Heart right ventricle (tissue), 16 donors: Measurements from ENCODE around the gene GNAI1. TPM values are rescaled to one million over a fixed set of nuclear protein-coding genes. Genes with fewer than 3 reads are reported as not detected.

ENCODE experiments used
- ATAC-seq, 8 donors: fragments of 200-7000 bp; cut with Tn5 transposase; one replicate each; pipeline ENCODE4 v1.9.1; 2020; ENCODE audit warnings: mild to moderate bottlenecking in 8 of 8, moderate library complexity in 8 of 8, moderate number of reproducible peaks in 1 of 8
- DNase-seq, 2 donors: peaks; one replicate each; pipeline ENCODE4 v3.0.0-alpha.2; 2020
- H3K27ac ChIP-seq, 10 donors: fragments of 200-600 bp; sonication (generic) in 2 of 10; one replicate each; pipeline versions ENCODE4 v1.5.0 to v1.8.0; 2020 to 2022; ENCODE audit warnings: mild to moderate bottlenecking in 3 of 10
- H3K27me3 ChIP-seq, 7 donors: fragments of 200-600 bp; one replicate each; pipeline ENCODE4 v1.8.0; 2021 to 2022; ENCODE audit warnings: mild to moderate bottlenecking in 2 of 7
- H3K36me3 ChIP-seq, 9 donors: fragments of 200-600 bp; sonication (generic) in 1 of 9; one replicate each; pipeline versions ENCODE4 v1.5.0 to v1.8.0; 2020 to 2022; ENCODE audit warnings: mild to moderate bottlenecking in 2 of 9
- H3K4me1 ChIP-seq, 9 donors: fragments of 200-600 bp; sonication (generic) in 1 of 9; one replicate each; pipeline versions ENCODE4 v1.5.0 to v1.8.0; 2020 to 2022; ENCODE audit warnings: mild to moderate bottlenecking in 4 of 9
- H3K4me3 ChIP-seq, 10 donors: fragments of 200-600 bp; sonication (generic) in 2 of 10; one replicate each; pipeline versions ENCODE4 v1.5.0 to v1.8.0; 2020 to 2022; ENCODE audit warnings: mild to moderate bottlenecking in 7 of 10, moderate library complexity in 2 of 10
- H3K9me3 ChIP-seq, 11 donors: fragments of 200-600 bp in 10 of 11; sonication (generic) in 2 of 11; one replicate each; pipeline versions ENCODE4 v1.5.0 to v1.8.0; 2013 to 2022; ENCODE audit warnings: mild to moderate bottlenecking in 2 of 11, control low read depth in 1 of 11, moderate library complexity in 1 of 11
- WGBS, 2 donors: extraction: QIAGEN DNeasy Blood & Tissue Kit; methylation state at CpG; one replicate each; pipeline ENCODE4 v1.1.7; 2013; ENCODE audit warnings: inconsistent platforms in 1 of 2; 5-methylcytosine and 5-hydroxymethylcytosine counted together
- intact Hi-C, 10 donors: fragments of 100-400 bp; cut with DNase I; formaldehyde crosslinking; loops; one replicate each; pipeline versions ENCODE4 v1.11.1 to v1.14.2; 2022
- polyA plus RNA-seq, 2 donors: library from polyadenylated mRNA; stranded (reverse); fragments of 200-250 nt; gene quantifications; one replicate each; pipeline ENCODE4 v1.2.3, GENCODE V29; 2013
- total RNA-seq, 10 donors: library from RNA; stranded (reverse); fragmentation: NEBNext Ultra II Directional in 3 of 10; extraction: Animal tissue kit (Norgen Biotek cat#: 25700) in 3 of 10; gene quantifications; one replicate each; pipeline versions ENCODE4 v1.2.1 to v1.2.4, GENCODE V29; 2021 to 2023
- TF ChIP-seq, protein P1 (sequence below), 9 donors: fragments of 200-600 bp; sonication (generic) in 2 of 9; IDR thresholded peaks; one replicate each; pipeline versions ENCODE4 v1.5.0 to v1.8.0; 2021 to 2022; ENCODE audit warnings: antibody characterized with exemption in 9 of 9, mild to moderate bottlenecking in 5 of 9, moderate library complexity in 1 of 9
- donor health status: Arrhythmogenic right ventricular cardiomyopathy.
- donor health status: ischemic (EF 13 %, LVEDD 7.1; RV severe dilation, severe dysfunction).
- donor health status: healthy with polysubstance abuse.
- donor health status: DM: no; HTN: yes; CAD: no.
- donor health status: DM: no; HTN: no; CAD: no.
- donor health status: ischemic (EF 25% LVEDD 6.9; RV normal size, moderate dysfunction).
- donor health status: ischemic (EF 25% LVEDD 5.7; RV mildly dilated, moderate dysfunction).
- donor health status: healthy.
- donor health status: DM: yes; HTN: yes; CAD: no.
- donor health status: Ischemic cardiomyopathy.
- donor health status: ischemic (EF 35%, LVEDD 5.7; RV mildly dilated, moderate dysfunction).
- donor health status: nonischemic (EF 11% LVEDD 7.7; RV severe dilation, severe dysfunction).
- donor health status: DM: yes; HTN: yes; CAD: no.
- donor health status: PGD.
- donor health status: ischemic (EF 29% LVEDD 5.4; RV normal size, mild dysfunction).
- donor health status: nonischemic (EF 23%, LVEDD 6.1; RV moderate dilation, normal function).

Gene GNAI1
- total and polyA plus RNA-seq, 12 donors = 5.5 to 19.9 (median 12.5) TPM

DNA sequence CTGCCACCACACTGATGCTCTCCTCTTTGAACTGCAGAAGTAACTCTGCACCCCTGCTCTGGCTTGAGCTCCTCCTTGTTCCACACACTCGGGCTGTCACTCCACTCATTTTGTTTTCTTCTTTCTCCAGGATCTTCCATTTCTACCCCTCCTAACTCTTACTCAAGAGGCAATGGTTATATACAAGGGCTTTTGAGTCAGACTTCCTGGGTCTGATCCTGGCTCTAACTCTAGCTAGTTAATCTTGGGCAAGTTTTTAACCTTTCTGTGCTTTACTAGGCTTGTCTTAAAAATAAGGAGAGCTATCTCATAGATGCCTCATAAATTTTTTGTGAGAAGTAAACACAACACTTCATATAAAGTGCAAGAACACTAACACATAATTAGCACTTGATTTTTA lies 45.3 kb upstream of the GNAI1 start:
- TF ChIP-seq, protein P1, sequence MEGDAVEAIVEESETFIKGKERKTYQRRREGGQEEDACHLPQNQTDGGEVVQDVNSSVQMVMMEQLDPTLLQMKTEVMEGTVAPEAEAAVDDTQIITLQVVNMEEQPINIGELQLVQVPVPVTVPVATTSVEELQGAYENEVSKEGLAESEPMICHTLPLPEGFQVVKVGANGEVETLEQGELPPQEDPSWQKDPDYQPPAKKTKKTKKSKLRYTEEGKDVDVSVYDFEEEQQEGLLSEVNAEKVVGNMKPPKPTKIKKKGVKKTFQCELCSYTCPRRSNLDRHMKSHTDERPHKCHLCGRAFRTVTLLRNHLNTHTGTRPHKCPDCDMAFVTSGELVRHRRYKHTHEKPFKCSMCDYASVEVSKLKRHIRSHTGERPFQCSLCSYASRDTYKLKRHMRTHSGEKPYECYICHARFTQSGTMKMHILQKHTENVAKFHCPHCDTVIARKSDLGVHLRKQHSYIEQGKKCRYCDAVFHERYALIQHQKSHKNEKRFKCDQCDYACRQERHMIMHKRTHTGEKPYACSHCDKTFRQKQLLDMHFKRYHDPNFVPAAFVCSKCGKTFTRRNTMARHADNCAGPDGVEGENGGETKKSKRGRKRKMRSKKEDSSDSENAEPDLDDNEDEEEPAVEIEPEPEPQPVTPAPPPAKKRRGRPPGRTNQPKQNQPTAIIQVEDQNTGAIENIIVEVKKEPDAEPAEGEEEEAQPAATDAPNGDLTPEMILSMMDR (IDR thresholded peaks at IDR 0.05) = no peak

DNA sequence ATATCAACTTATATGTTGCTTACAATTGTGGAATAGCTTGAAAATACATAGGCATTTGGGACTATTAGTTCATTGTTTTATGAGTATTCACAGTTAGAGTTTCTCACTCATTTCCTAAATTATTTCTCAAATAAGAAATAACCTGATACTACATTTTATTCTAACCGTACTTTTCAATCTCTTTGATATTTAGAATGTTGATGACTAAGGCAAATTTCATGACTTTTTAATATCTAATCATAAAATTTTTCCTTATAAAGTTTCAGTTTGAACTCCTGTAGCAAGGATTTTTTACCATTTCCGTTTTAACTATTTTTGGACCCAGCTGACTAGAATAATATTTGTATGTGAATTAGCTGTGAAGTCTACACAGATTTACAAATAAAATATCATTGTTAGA lies 41.3 kb upstream of the GNAI1 start:
- ATAC-seq (no peak), DNase-seq (no peak)
- H3K27me3 ChIP-seq = no peaks in the 10 kb centered on the region
- H3K4me3 ChIP-seq = no peak overlapping the region
- WGBS, 2 donors = 82 to 91% methylated on average over 2 of the region's 2 CpGs
- H3K36me3 ChIP-seq = no peaks in the 10 kb centered on the region
- TF ChIP-seq, protein P1 (IDR thresholded peaks at IDR 0.05) = no peak
- H3K4me1 ChIP-seq = peaks cover 0 to 5% (median 0%) of the 10 kb centered on the region in 9 donors
- no peak overlapping the region for H3K27ac ChIP-seq
- intact Hi-C loops = loop anchor here in 5 of 10 donors (10.0 kb wide), 2 partner anchors 191 to 301 kb away; no protein-coding TSS in a partner anchor
- no peaks in the 10 kb centered on the region for H3K9me3 ChIP-seq

More for the DNA sequence above, 45.3 kb upstream of the GNAI1 start:
- peaks cover 0 to 6% (median 0%) of the 10 kb centered on the region in 9 donors for H3K4me1 ChIP-seq
- 72 to 89% methylated on average over 1 of the region's 1 CpG for WGBS, 2 donors
- H3K27ac ChIP-seq = no peak overlapping the region
- H3K36me3 ChIP-seq = no peaks in the 10 kb centered on the region
- intact Hi-C loops = no loop called here
- H3K27me3 ChIP-seq = no peaks in the 10 kb centered on the region
- no peak overlapping the region for H3K4me3 ChIP-seq
- no peak for ATAC-seq
- DNase-seq = no peak
- H3K9me3 ChIP-seq = peaks cover 0 to 10% (median 0%) of the 10 kb centered on the region in 11 donors

DNA sequence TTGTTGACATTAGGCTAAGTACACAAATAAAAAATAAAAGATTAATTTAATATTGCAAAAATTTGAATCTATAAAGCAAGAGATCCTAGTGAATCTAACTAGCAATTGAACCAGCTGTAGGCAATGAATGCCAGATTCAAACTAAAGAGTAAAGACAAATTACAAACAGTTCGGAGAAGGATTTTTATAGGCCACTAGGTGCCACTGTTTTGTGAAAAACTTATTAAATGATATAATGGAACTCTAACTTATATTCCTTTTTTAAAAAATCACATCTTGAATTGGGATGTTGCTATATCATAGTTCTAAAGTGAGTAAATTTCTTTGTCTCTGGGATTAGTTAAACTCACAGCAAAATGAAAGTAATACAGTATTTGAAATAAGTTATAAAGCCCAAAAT lies 39.1 kb upstream of the GNAI1 start:
- Histone ChIP-seq H3K27ac (no peak overlapping the region), H3K36me3 (no peaks in the 10 kb centered on the region), H3K4me3 (no peak overlapping the region), H3K9me3 (no peaks in the 10 kb centered on the region), H3K27me3 (no peaks in the 10 kb centered on the region), H3K4me1 (no peaks in the 10 kb centered on the region)
- DNase-seq = no peak
- no peak for ATAC-seq
- intact Hi-C loops = loop anchor here in 7 of 10 donors (5.0 to 10.0 kb wide), 3 partner anchors 189 to 299 kb away; no protein-coding TSS in a partner anchor
- WGBS, 2 donors = 17 to 47% methylated on average over 1 of the region's 1 CpG
- TF ChIP-seq, protein P1 (IDR thresholded peaks at IDR 0.05) = peak; percentile 16 to 66 (median 53)

DNA sequence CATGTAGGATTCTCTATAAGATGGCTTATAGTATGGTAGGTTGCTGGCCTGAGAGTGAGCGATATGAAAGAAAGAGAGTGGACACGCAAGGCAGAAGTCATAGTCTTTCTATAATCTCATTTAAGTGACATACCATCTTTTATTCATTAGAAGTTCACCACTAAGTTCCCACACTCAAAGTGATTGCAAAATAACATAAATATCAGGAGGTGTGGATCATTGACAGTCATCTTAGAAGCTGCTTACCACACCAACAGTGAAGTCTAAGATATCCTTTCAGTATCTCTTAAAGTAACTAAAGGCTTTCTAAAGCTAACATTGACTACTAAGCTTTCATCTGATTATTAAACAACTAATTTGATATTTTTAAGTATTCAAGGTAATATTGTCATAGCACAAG lies 36.9 kb upstream of the GNAI1 start:
- no peaks in the 10 kb centered on the region for H3K27me3 ChIP-seq
- WGBS, 2 donors = 98 to 100% methylated on average over 2 of the region's 2 CpGs
- TF ChIP-seq, protein P1 (IDR thresholded peaks at IDR 0.05) = no peak
- H3K4me3 ChIP-seq = no peak overlapping the region
- H3K4me1 ChIP-seq = no peaks in the 10 kb centered on the region
- H3K27ac ChIP-seq = no peak overlapping the region
- DNase-seq (no peak), ATAC-seq (no peak)
- intact Hi-C loops = loop anchor here in 7 of 10 donors (2.0 to 10.0 kb wide), 4 partner anchors 187 to 297 kb away; no protein-coding TSS in a partner anchor
- H3K9me3 ChIP-seq = no peaks in the 10 kb centered on the region
- H3K36me3 ChIP-seq = no peaks in the 10 kb centered on the region
